Iris pigment epithelial cell (primary cell): ENCODE measurements around the gene UCN2.

Experiments used
- DNase-seq: peaks from one replicate; pipeline ENCODE4 v3.0.0-alpha.2; 2011; ENCODE audit warnings: low read depth

The UCN2 gene, protein sequence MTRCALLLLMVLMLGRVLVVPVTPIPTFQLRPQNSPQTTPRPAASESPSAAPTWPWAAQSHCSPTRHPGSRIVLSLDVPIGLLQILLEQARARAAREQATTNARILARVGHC

DNA sequence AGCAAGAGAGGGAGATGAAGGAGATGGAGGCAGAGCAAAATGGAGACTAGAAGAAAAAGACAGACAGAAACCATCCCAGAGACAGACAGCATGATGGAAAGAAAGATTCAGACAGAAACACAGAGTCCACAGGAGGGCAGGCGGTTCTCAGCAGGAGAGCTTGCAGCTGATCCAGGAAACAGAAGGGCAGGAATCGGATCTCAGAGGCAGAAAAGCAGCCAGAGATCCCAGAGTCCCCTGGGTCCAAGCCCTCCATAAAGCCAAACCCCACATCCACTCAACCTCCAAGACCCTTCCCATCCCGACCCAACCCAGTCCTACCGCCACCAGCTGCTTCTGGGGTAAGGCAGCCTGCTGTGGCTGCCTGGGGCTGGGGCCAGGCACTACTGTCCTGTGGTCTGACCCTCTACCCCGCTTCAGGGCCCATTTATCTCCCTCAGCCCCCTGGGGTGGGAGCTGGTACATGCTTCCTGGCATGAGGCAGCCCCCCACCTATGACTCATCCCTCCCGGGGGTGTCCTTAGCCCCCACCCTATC, at the start of gene UCN2:
UCN2 (minus strand) TSS at position 400 of the 537 bp plus-strand sequence. CDS start 657 bp downstream, outside the sequence.
- peak; percentile 54 for DNase-seq

DNA sequence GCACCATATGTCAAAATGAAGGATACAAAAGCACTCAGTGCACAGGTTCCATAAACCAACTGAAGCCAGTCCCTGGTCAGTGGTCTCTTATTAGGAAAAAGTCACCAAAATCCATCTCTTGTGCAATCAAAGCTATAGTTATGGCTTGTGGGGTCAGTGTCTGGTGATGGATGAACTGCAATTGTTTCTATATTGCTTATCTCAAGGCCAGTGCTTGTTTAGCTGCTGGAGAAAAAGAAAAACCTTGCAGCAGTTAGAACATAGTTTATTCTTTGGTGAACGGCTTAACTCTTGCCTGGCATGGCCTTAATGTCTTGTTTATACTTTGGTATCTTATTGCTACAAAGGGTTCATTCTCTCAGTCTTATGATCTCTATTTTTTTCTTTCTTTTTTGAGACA, 48.7 kb upstream of the UCN2 start:
- no peak for DNase-seq

DNA sequence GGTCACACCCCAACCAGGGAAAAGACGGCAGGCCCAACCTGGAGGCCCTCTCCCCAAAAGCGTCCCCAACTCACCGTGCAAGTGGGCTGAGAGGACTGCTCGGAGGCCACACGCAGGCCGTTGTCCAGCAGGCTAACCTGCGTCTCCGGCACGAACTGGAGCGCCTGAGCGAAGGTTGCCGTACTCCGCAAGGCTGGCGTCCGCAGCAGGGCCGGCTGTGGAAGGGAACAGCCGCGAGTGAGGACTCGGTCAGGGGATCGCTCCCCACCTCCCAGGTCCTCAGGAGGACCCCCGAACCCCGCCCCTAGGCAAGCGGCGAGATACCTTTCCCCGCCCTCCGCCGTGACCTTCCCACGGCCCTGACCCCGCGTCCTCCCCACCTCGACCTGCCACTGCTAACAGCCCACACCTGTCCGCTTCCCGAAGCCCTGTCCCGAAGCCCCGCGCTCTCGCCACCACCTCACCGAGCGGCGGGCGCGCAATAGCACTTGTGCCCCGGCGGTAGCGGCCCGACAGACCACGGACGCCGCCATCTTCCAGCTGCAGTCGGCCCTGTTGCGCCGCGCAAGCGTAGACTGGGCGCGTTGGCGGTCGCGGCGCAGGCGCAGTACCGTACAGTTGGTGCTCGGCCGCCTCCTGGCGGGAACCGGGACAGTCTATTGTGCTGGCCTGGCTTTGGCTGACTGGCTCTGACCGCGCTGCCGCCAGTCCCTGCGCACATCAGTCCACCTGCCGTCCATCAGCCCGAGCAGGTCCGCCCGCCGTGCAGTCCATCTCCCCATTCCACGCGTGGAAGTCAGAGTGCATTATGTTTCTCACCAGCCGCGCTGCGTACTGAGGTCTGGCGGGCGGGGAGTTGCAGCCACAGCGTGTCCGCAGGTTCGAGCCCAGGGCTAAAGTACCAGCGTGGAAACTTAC, 45.8 kb upstream of the UCN2 start, which contains the start of gene UQCRC1:
UQCRC1 (minus strand) TSS at position 559 of the 918 bp plus-strand sequence; CDS start at position 533, 26 bp downstream.
- peak; percentile 90 for DNase-seq

DNA sequence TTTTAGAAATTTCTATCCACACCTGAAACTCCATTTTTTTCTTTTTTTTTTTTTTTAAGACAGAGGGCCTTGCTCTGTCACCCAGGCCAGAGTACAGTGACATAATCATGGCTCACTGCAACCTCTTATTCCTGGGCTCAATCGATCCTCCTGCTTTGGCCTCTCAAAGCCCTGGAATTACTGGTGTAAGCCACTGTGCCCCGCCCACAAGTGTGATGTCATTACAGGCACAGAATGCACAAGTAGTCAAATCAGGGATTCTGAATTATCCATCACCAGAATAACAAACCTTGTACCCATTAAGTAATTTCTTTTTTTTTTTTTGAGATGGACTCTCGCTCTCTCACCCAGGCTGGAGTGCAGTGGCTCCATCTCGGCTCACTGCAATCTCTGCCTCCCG, 43.9 kb upstream of the UCN2 start:
- DNase-seq = peak; percentile 16

DNA sequence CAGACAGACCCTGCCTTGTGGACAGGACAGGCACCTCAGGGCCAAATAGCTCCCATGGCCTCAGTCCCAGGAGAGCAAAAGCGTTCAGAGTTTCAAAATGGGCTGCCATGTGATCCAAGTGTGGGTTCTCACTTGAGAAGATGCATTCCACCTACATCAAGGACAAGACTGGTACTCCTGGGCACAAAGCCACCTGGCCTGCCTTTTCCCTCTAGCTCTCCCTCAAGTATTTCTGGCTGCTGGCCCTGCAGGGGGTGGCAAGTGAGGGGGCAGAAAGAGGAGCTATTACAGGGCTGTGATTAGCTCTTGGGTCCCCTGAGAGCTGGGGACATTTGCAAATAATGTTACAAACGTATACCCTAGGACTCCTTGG, 38.0 kb upstream of the UCN2 start:
- DNase-seq = no peak

DNA sequence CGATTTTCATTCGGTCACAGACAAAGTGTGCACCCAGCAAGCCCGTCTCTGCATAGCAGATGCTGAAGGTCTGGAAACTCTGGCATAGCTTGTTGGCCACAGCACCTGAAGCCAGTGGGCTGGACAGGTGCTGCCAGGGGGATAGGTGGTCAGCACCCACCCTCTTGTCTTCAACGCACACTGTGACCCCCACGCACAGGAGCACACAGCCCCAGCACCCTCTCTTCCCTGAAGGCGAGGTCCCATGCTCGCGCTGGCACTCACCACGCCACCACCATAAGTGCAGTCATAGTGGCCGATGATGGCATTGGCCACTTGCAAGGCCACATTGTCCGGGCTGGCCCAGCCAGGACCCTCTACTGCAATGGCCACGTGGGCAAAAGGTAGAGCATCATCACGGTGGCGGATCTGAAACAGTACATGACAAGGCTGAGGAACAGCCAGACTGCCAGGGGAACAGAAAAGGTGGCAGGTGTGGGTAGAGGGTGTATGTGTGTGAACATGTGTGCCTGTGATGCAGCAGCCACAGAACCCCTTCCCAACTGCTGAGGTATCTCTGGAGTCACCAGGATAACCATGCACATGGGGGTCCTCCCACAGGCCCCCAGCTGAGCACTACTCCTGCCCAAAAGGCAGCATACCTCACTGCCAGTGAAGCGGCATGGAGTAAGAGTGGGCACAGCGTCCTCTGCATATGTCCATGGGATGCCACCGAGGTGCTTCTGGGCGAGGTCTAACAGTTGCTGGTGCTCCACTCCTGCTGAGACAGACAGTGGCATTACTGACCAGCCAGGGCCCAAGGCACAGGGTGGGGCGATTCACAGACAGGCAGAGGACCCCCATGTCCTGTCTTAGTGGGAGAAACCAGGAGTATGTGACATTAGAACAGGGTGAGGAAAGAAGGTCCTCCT, 37.4 kb upstream of the UCN2 start:
- no peak for DNase-seq

DNA sequence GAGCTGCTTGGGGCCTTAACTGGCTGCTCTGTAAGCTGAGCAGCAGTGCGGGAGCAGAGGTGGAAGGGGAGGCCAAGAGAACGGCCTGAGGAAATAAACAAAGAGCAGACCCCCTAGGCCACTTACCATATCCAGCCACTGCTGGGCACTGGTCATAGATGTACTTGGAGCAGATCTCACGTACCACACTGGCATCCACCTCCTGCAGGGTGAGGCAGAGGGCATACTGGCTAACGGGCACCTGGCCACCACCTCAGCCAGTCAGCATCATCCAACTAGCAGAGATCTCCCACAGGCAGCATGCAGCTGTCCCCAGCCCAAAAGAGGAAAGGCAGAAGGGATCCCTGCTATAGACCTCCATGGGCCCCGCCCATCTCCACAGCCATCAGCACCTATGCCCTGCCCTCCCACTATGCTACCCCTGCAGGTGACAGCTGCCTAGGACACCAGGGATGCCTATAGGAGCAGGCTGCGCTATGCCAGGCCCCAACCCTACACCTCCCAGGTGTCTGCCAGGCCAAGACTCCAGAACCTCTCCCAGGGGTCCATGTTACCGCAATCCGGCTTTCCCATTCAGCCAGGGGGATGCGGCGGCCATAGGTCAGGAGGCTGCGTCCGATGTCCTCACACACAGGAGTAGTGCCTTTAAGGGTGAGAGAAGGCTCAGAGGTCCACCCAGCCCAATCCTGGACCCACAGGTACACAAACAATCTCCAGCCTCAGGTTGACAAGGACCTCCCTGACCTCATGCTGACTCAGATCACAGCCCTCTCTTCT, 36.1 kb upstream of the UCN2 start:
- DNase-seq = no peak

DNA sequence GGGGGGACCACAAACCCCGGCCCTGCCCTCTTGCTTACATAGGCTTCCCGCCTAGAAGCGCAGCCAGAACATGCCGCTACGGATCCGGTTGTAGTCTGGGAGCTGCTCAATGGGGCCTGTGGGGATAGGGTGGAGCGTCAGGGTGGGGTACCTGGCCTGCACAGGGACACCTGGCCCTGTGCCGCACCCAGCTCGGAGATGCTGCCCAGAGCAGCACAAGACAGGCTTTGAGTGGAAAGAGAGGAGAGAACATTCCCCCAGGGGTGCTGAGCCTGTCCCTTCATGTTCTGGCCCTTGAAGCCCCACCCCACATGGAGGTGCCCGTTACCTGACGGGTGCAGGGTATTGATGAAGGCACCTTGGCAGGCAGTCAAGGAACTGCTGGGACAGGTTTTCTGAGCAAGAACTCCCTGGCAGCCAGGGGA, 35.5 kb upstream of the UCN2 start:
- DNase-seq = no peak

DNA sequence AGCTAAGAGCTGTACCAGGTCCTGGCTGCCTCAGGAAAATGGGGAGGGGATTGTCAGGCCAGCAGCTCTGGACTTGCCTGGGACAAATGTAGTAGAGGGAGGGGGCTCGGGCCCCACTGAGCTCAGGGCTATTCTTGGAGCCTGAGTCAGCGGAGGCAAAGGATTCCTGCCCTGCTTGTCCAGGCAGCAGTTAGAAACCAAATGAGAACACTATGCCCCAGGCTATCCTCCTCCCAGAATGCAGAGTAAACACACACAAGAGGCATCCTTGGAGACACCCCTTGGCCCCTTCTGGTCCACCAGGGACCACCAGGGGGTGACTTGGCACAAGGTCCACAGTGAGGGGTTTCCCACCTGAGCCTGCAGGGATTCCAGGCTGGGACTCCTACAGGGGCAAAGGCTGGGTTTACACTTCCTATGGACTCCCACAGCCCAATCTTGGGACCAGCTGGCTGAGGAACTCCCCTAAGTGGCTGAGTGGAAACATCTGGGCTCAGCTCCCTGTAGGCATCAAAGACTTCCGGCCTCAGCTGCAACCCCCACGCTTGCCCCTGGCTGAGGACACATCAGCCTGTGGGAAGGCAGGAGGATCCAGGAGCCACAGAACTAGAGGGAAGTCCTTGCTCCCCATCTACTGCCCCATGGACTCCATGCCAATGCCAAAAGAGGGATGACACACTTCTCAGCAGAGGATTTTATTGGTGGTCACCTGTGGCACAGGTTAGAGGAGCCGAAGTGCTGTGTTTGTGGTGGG, 34.9 kb upstream of the UCN2 start:
- DNase-seq = peak; percentile 85

DNA sequence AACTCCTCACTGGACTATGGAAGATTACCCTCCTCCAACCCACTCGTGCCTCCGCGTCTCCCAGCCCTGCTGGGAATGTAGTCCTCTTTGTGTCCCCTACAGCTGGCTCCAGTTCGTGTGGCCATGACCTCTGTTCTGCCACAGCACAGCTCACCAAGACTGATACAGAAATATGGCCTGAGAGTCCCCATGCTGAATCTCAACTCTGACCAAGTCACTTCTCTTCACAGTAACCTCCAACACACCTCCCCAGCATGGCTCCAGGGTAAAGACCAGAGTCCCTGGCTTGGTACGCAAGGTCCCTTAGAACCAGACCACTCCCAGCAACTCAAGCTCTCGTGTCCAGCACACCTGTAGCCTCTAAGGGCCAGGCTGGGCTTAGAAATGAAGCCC, 33.8 kb upstream of the UCN2 start:
- no peak for DNase-seq

DNA sequence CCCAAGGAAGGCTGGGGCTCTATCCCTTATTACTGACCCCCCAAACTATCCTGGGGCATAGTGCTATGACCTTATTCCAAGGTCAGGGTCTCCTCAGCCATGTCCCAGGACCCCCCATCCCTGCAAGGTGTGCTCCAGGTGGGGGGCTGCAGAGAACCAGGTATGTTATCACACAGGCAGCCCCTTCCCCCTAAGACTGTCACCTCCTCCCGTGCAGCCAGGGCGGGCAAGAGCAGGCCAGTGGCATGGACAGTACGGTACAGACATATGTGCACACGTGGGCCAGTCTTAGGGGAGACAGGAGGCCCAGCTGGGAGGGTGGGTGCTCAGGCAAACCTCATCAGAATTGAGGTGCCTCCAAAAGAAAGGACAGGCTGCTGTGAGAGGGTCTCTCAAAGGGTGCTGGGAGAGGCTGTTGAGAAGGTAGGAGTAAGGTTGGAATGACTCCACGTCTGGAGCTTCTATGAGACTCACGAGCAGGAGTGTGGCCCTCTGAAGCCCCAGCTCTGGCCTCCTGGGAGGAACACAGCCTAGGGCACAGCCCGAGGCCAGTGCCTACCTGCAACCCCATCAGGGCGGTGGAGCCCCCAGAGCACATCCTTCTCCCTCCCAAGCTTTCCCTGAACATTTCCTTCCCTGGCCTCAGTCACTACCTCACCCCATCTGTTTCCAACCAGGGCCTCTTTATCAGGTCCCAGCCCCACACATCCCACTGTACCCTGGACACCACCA, 33.3 kb upstream of the UCN2 start:
- DNase-seq = no peak

DNA sequence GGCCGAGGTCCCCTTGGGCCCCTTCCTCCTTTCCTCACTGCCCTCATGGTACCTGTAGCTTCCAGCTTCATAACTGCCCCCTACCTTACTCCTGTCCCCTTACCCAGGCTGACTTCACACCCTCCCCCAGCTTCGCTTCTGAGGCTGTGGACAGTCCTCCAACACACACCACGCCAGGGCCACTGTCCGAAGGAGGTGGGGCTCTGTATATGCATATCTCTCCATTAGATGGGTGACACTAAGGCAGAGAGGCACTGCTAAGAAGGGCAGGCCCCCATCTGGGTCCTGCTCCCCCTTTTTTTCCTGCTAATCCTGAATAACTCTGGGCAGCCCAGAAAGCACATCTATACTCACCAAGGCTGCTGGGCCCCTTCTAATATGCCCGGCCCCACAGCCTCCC, 32.6 kb upstream of the UCN2 start:
- no peak for DNase-seq

DNA sequence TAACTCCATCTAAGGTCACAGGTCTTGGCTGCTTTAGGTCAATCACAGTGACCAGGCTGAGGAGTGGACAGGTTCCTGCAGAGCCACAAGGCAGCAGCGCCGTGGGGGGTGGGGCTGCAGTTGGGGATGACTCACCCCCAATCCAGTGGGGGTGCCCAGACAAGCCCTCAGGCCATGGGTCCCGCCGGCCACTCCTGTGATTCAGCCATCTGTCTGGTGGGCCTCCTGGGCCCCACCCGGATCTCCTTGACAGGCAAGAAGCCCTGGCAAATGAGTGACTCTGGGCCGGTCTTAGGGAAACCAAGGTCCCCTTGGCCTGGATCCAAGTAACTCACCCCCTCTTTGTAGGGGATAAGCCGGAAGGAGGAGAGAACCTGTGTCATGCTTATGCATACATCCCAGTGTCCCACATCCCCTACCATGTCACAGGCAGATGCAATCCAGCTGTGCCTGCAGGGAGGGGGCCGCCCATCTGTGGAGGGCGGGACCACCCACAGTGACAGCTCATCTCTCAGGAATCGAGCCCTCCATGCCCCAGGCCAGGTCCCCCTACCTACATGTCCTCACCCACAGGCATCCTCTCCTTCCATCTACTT, 32.0 kb upstream of the UCN2 start:
- peak; percentile 83 for DNase-seq

DNA sequence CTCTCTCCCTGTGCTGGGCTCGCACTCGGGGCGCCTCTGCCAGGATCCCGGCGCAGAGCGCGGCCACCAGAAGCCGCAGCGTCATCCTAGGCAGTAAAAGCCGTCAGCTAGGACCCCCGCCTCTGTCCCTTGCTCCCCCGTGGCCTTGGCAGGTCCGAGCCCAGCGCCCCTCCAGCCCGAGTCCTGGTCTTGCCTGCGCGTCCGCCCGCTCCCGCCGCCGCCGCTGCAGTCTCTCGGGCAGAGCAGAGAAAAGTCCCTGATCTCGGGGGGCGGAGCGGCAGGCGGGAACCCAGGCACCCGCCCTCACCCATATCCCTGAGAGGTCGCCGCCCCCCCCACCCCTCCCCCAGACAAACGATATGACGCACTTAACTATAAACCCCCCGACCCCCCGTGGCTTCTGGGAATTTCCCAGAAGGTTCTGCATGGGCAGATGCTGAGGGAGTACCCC, 31.5 kb upstream of the UCN2 start, which contains the start of gene COL7A1:
COL7A1 (minus strand) TSS at position 255 of the 451 bp plus-strand sequence; CDS start at position 85, 170 bp downstream.
- no peak for DNase-seq

DNA sequence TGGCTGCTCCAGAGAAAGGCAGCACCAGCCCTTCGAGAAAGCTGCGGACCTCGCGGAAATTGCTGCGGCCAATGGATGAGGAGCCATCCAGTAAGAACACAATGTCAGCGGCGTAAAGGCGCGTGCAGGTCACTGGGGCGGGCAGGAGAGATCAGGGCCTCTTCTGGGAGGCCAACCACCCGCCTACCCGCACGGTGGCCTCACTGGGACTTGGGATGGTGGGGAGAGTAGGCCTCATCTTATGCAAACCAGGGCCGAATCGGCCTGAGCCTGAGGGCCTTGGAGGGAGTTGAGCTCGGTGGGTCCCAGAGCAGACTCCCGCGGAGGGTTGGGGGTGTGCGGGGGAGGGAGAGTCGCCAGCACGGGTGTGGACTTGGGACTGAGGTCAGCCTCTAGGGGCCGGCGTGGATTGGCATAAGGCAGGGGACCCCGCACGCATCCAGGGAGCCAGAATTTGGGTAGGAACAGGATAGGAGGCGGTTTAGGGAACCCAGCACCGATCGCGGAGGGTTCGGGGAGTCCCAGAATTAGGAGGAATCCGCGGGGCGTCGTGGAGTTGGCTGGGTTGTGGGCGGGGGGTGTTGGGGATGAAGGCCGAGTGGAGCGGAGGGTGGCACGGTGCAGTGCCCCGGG, 31.0 kb upstream of the UCN2 start:
- no peak for DNase-seq

DNA sequence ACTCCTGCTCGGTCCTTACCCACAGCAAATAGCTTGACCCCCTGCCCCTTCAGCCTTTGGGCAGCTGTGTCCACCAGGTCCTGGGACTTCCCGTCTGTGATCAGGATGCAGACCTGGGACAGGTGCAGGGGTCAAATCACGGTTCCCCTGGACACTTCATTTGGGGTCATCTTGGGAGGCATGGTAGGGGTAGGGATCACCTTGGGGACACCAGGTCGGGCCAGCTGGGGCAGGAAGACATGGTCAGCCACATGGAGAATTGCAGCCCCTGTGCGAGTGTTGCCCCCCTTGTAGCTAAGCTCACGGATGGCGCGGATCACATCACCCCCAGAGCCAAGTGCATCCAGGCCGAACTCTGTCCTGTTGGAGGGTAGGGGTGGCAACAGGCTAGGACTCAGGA, 29.8 kb upstream of the UCN2 start:
- DNase-seq = no peak

DNA sequence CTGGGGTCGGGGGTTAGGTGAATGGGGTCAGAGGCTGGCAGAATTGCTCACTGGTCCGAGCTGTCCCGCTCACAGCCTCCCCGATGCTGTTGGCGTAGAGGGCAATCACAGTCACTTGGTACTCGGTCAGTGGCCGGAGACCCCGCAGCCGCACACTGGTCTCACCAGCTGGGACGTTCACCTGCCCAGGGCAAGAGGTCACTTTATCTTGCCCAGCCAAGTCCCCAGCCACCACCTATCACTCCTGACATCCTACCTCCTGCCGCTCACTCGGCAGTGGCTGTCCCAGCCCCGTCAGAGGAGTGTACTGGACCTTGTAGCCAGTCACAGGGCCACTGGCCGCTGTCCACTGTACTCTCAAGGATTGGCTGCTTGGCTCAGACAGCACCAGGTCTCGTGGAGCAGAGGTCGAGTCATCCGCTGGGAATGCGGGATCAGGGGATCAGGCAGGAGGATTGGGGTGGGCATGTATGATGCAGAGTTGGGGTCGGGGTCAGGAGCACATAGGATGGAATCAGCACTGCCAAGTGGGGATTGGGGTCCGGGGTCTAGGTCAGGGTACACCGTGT, 29.0 kb upstream of the UCN2 start:
- peak; percentile 15 for DNase-seq

DNA sequence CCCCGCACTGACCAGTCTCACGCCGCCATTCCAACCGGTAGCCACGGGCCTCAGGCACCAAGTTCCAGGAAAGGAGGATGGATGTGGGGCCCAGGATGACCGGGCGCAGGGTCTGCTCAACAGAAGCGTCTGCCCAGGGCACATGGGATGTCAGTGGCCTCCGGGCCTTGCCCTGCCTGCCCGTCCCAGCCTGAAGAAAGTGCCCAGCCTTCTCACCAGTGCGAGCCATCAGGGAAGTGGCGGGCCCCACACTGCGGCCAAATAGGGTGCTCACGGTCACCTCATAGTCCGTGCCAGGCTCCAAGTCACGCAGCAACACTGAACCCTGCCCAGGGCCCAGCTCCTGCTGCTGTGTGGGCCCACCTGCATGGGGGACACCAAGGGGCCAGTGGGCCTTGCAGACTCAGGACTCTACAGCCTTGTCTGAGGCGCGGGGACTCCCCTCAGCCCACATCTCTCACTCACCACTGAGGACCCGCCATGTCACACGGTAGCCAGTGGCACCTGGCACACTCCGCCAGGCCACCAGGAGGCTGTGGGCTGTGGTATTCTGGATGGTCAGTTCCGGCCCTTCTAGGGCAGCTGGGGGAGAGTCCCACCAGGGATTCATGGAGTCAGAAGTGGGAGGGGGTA, 28.4 kb upstream of the UCN2 start:
- DNase-seq = no peak
